GM12892 (cell line): Measurements from ENCODE around the gene ATP10D.

Source experiments
- POLR2A ChIP-seq: IDR thresholded peaks from 2 replicates; pipeline ENCODE4 v1.6.1; 2011; ENCODE audit warnings: low read depth, low read length, control low read depth
- TAF1 ChIP-seq: IDR thresholded peaks from 2 replicates; pipeline ENCODE4 v1.6.1; 2011; ENCODE audit warnings: low read depth, mild to moderate bottlenecking, control low read depth, low read length, borderline replicate concordance

DNA sequence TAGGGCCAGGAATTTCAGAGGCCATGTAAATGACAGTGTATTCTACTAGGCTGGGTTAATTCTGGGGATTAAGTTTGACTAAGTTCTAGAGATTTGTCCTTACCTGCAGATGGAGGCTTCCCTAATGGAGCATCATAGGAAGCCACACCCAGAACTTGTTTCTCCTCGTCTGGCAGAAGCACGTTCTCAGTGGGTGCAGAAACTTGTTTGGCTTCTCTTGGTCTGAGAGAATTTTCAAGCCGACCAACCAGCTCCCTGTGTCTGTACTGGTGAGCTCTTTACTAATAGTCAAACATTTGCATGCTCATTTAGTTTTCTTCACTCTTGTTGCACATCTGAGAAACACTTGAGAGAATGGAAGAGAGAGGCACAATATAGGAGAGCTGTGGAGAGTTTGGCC, 907 bp upstream of the ATP10D start:
- no peak for TF ChIP-seq POLR2A
- TF ChIP-seq TAF1 = no peak
